CD4-positive, alpha-beta T cell treated with Interleukin-4 for 1 hour (primary cell): ENCODE data around the gene ELK3.
"Not testable (repeated sequence)": the region's sequence is repeated elsewhere in the genome, so short reads cannot be mapped to it uniquely, and the experiment has no call there.

Source experiments
- DNase-seq, 2 donors: peaks; one replicate each; pipeline ENCODE4 v3.0.0-alpha.2; 2020 to 2022

ELK3 gene

GRCh38 chr12:96315741-96316481 lies 121.7 kb downstream of the ELK3 start:
- peak in 1 of 2 donors; percentile 53 for DNase-seq

GRCh38 chr12:96317801-96318200 lies 123.6 kb downstream of the ELK3 start:
- DNase-seq, result not testable (repeated sequence)
